ENCODE results near the gene SRSF4.

The SRSF4 gene

DNA sequence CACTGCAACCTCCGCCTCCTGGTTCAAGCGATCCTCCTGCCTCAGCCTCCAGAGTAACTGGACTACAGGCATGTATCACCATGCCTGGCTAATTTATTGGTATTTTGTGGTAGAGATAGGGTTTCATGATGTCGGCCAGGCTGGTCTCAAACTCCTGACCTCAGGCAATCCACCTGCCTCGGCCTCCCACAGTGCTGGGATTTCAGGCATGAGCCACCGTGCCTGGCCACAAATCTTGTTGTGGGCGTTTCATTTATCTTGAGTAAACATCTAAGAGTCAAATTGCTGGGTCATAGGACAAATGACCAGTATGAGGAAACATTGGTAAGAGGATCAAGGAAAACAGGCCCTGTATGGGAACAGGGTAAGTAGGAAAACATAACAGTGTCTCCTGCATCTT, 75.9 kb downstream of the SRSF4 start:
- H3K4me1 ChIP-seq (ENCODE audit: insufficient read depth, low read length), result no peaks in the 10 kb centered on the region
- H3K4me3 ChIP-seq (ENCODE audit: low read depth in 1 of 2, low read length in 2 of 2), result no peak overlapping the region
- H3K4me2 ChIP-seq (ENCODE audit: insufficient read depth, low read length), result no peak overlapping the region
- H4K20me1 ChIP-seq (ENCODE audit: insufficient read depth, low read length), result no peaks in the 10 kb centered on the region
- no peaks in the 10 kb centered on the region for H3K27me3 ChIP-seq (ENCODE audit: insufficient read depth, low read length, poor library complexity)
- no peak for TF ChIP-seq EZH2 (IDR thresholded peaks at IDR 0.05; ENCODE audit: borderline replicate concordance, low read depth, low read length, severe bottlenecking)
- TF ChIP-seq, protein P1, sequence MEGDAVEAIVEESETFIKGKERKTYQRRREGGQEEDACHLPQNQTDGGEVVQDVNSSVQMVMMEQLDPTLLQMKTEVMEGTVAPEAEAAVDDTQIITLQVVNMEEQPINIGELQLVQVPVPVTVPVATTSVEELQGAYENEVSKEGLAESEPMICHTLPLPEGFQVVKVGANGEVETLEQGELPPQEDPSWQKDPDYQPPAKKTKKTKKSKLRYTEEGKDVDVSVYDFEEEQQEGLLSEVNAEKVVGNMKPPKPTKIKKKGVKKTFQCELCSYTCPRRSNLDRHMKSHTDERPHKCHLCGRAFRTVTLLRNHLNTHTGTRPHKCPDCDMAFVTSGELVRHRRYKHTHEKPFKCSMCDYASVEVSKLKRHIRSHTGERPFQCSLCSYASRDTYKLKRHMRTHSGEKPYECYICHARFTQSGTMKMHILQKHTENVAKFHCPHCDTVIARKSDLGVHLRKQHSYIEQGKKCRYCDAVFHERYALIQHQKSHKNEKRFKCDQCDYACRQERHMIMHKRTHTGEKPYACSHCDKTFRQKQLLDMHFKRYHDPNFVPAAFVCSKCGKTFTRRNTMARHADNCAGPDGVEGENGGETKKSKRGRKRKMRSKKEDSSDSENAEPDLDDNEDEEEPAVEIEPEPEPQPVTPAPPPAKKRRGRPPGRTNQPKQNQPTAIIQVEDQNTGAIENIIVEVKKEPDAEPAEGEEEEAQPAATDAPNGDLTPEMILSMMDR (IDR thresholded peaks at IDR 0.05; ENCODE audit: borderline replicate concordance, extremely low read depth, low read length, poor library complexity, severe bottlenecking), result no peak
- H3K79me2 ChIP-seq (ENCODE audit: insufficient read depth, low read length), result no peaks in the 10 kb centered on the region
- ATAC-seq (ENCODE audit: insufficient read depth, low read depth) (no peak), DNase-seq (no peak)
- H3K36me3 ChIP-seq (ENCODE audit: insufficient read depth, low read length), result peaks cover 35% of the 10 kb centered on the region
- H3K27ac ChIP-seq (ENCODE audit: low read length), result no peak overlapping the region
- no peak overlapping the region for H2AFZ ChIP-seq (ENCODE audit: low read depth, low read length)
- no peaks in the 10 kb centered on the region for H3K9me3 ChIP-seq (ENCODE audit: insufficient read depth, low read length, severe bottlenecking)
- H3K9ac ChIP-seq (ENCODE audit: low read depth, low read length), result no peak overlapping the region

DNA sequence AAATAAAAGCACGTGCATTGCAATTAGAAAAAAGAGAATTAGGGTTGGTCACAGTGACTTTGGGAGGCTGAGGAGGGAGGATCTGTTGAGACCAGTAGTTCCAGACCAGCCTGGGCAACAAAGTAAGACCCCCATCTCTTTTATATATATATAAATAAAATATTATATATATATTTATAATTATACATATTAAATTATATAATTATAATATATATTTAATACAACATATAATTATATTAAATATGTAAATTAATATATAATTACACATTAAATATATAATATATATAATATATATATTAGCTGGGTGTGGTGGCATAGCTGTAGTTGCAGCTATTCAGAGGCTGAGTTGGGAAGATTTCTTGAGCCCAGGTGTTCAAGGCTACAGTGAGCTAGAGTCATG, 81.2 kb downstream of the SRSF4 start:
- H3K9ac ChIP-seq (ENCODE audit: low read depth, low read length), result no peak overlapping the region
- H3K4me1 ChIP-seq (ENCODE audit: insufficient read depth, low read length), result no peaks in the 10 kb centered on the region
- no peak for DNase-seq
- ATAC-seq (ENCODE audit: insufficient read depth, low read depth), result no peak
- H2AFZ ChIP-seq (ENCODE audit: low read depth, low read length), result no peak overlapping the region
- H3K9me3 ChIP-seq (ENCODE audit: insufficient read depth, low read length, severe bottlenecking), result no peaks in the 10 kb centered on the region
- no peaks in the 10 kb centered on the region for H3K27me3 ChIP-seq (ENCODE audit: insufficient read depth, low read length, poor library complexity)
- H3K4me3 ChIP-seq (ENCODE audit: low read depth in 1 of 2, low read length in 2 of 2), result no peak overlapping the region
- no peaks in the 10 kb centered on the region for H3K79me2 ChIP-seq (ENCODE audit: insufficient read depth, low read length)
- no peaks in the 10 kb centered on the region for H4K20me1 ChIP-seq (ENCODE audit: insufficient read depth, low read length)
- TF ChIP-seq, protein P1 (IDR thresholded peaks at IDR 0.05; ENCODE audit: borderline replicate concordance, extremely low read depth, low read length, poor library complexity, severe bottlenecking), result no peak
- no peak for TF ChIP-seq EZH2 (IDR thresholded peaks at IDR 0.05; ENCODE audit: borderline replicate concordance, low read depth, low read length, severe bottlenecking)
- H3K4me2 ChIP-seq (ENCODE audit: insufficient read depth, low read length), result no peak overlapping the region
- peaks cover 49% of the 10 kb centered on the region for H3K36me3 ChIP-seq (ENCODE audit: insufficient read depth, low read length)
- H3K27ac ChIP-seq (ENCODE audit: low read length), result no peak overlapping the region

DNA sequence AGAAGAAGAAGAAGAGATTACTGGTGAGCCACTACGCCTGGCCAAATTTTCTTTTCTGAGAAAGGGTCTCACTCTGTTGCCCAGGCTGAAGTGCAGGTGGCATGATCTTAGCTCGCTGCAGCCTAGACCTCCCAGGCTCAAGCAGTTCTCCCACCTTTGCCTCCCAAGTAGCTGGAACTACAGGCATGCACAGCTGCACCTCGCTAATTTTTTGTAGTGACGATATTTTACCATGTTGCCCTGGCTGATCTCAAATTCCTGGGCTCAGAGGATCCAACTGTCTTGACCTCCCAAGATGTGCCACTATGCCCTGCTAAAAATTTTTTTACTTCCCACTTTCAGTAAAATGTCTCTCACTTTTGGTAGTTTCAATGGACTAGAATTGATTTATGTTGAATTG, 82.4 kb downstream of the SRSF4 start:
- no peak for DNase-seq
- no peaks in the 10 kb centered on the region for H4K20me1 ChIP-seq (ENCODE audit: insufficient read depth, low read length)
- ATAC-seq (ENCODE audit: insufficient read depth, low read depth), result no peak
- H3K27me3 ChIP-seq (ENCODE audit: insufficient read depth, low read length, poor library complexity), result no peaks in the 10 kb centered on the region
- no peaks in the 10 kb centered on the region for H3K9me3 ChIP-seq (ENCODE audit: insufficient read depth, low read length, severe bottlenecking)
- H3K4me2 ChIP-seq (ENCODE audit: insufficient read depth, low read length), result no peak overlapping the region
- H3K4me1 ChIP-seq (ENCODE audit: insufficient read depth, low read length), result no peaks in the 10 kb centered on the region
- H2AFZ ChIP-seq (ENCODE audit: low read depth, low read length), result no peak overlapping the region
- H3K36me3 ChIP-seq (ENCODE audit: insufficient read depth, low read length), result peaks cover 50% of the 10 kb centered on the region
- no peaks in the 10 kb centered on the region for H3K79me2 ChIP-seq (ENCODE audit: insufficient read depth, low read length)
- H3K9ac ChIP-seq (ENCODE audit: low read depth, low read length), result no peak overlapping the region
- H3K4me3 ChIP-seq (ENCODE audit: low read depth in 1 of 2, low read length in 2 of 2), result no peak overlapping the region
- no peak overlapping the region for H3K27ac ChIP-seq (ENCODE audit: low read length)
- TF ChIP-seq, protein P1 (IDR thresholded peaks at IDR 0.05; ENCODE audit: borderline replicate concordance, extremely low read depth, low read length, poor library complexity, severe bottlenecking), result no peak
- no peak for TF ChIP-seq EZH2 (IDR thresholded peaks at IDR 0.05; ENCODE audit: borderline replicate concordance, low read depth, low read length, severe bottlenecking)

Data from DND-41 (cell line).